ENCODE measurements around the gene GREM2.

GRCh38 chr1:240486611-240487010, 125.3 kb downstream of the GREM2 start:
- TF ChIP-seq EZH2 (IDR thresholded peaks at IDR 0.05; ENCODE audit: low read length, unreplicated experiment), result no peak
- no peak for TF ChIP-seq CTCF (conservative IDR thresholded peaks at IDR 0.05; ENCODE audit: low read depth, low read length)
- no peak for TF ChIP-seq EZH2phosphoT487 (IDR thresholded peaks at IDR 0.05; ENCODE audit: borderline replicate concordance, low read length)
